ENCODE data around the gene MYO9A.

Gene MYO9A

DNA sequence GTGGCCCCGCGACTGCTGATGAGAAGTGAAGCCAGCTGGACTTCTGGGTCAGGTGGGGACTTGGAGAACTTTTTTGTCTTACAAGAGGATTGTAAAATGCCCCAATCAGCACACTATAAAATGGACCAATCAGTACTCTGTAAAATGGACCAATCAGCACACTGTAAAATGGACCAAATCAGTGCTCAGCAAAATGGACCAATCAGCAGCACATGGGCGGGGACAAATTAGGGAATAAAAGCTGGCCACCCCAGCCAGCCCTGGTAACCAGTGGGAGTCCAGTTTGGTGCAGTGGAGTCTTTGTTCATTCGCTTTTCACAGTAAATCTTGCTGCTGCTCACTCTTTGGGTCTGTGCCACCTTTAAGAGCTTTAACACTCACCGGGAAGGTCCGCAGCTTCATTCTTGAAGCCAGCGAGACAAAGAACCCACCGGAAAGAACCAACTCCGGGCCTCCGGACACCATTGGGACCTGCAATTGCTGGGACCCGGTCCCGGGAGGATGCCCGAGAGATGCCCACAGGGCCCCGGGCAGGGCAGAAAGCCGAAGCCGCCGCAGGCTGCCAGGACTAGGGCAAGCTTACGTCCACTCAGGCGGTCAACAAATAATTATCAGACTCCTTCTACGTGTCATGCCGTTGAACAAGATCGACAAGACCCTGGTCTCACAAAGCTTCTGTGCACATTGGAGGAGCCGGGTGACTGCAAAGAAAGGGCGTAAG is 315.9 kb downstream of the MYO9A start:
- Histone ChIP-seq H3K9ac (ENCODE audit: low read length) (no peak overlapping the region), H3K27ac (ENCODE audit: low read depth, low read length) (no peak overlapping the region), H3K36me3 (ENCODE audit: insufficient read depth, low read length) (no peaks in the 10 kb centered on the region), H3K4me3 (ENCODE audit: low read depth in 1 of 2, low read length in 2 of 2) (no peak overlapping the region), H3K4me1 (ENCODE audit: insufficient read depth, low read length) (no peaks in the 10 kb centered on the region), H3K9me3 (ENCODE audit: low read length) (no peaks in the 10 kb centered on the region), H3K27me3 (ENCODE audit: control insufficient read depth in 1 of 2, insufficient read depth in 2 of 2, low read length in 2 of 2) (no peaks in the 10 kb centered on the region)

DNA sequence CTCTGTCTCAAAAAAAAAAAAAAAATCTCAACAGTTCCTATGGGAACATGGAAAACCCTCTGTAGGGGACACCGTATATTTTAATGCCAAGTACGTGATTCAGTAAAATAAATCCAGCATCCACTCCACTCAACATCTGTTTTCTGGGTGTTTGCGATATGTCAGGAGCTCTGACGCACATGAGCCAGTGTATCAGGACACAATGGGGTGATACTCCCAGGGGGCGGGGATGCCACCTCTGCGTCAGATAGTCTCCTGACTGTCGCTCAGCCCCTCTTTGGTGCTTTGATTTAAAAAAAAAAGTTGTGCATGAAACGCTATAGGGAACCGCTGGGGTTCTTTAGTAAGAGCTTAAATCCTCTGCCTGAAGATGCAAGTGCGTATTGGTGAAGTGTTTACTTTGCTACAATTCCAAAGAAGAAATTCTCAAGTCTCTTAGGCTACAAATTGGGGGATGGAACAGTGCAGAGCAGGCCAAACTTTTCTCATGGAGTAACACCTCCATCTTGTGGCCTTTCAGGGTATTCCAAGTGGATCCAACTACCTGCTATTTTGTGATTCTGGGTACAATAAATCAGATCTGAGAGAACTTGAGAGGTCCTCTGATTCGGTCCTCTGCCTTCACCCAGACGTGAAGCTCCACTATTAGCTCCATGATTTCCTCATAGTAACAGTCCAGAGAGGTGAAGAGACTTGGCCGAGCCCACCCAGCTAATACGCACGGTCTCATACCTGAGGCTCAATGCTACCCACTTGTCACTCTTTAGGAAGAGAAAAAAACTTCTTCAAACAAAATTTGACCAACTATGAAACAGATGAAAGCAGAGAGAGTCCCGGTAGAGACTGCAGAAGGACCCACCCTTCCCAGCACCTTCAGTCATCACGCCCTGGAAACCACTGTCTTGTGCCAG is 316.9 kb downstream of the MYO9A start:
- no peak overlapping the region for H3K4me3 ChIP-seq (ENCODE audit: low read depth in 1 of 2, low read length in 2 of 2)
- H3K4me1 ChIP-seq (ENCODE audit: insufficient read depth, low read length): no peaks in the 10 kb centered on the region
- no peak overlapping the region for H3K9ac ChIP-seq (ENCODE audit: low read length)
- no peak overlapping the region for H3K27ac ChIP-seq (ENCODE audit: low read depth, low read length)
- H3K27me3 ChIP-seq (ENCODE audit: control insufficient read depth in 1 of 2, insufficient read depth in 2 of 2, low read length in 2 of 2): no peaks in the 10 kb centered on the region
- H3K9me3 ChIP-seq (ENCODE audit: low read length): no peaks in the 10 kb centered on the region
- H3K36me3 ChIP-seq (ENCODE audit: insufficient read depth, low read length): no peaks in the 10 kb centered on the region

- no peak overlapping the region for H3K9ac ChIP-seq (ENCODE audit: low read length)
- H3K4me3 ChIP-seq (ENCODE audit: low read depth in 1 of 2, low read length in 2 of 2): no peak overlapping the region
- H3K27ac ChIP-seq (ENCODE audit: low read depth, low read length): no peak overlapping the region
- no peaks in the 10 kb centered on the region for H3K36me3 ChIP-seq (ENCODE audit: insufficient read depth, low read length)
- H3K4me1 ChIP-seq (ENCODE audit: insufficient read depth, low read length): no peaks in the 10 kb centered on the region
- no peaks in the 10 kb centered on the region for H3K27me3 ChIP-seq (ENCODE audit: control insufficient read depth in 1 of 2, insufficient read depth in 2 of 2, low read length in 2 of 2)
- no peaks in the 10 kb centered on the region for H3K9me3 ChIP-seq (ENCODE audit: low read length)
These were observed 317.8 kb downstream of the MYO9A start for GRCh38 chr15:71800190-71800589.

- Histone ChIP-seq H3K4me3 (ENCODE audit: low read depth in 1 of 2, low read length in 2 of 2) (no peak overlapping the region), H3K36me3 (ENCODE audit: insufficient read depth, low read length) (no peaks in the 10 kb centered on the region), H3K9me3 (ENCODE audit: low read length) (no peaks in the 10 kb centered on the region), H3K9ac (ENCODE audit: low read length) (no peak overlapping the region), H3K4me1 (ENCODE audit: insufficient read depth, low read length) (no peaks in the 10 kb centered on the region), H3K27me3 (ENCODE audit: control insufficient read depth in 1 of 2, insufficient read depth in 2 of 2, low read length in 2 of 2) (no peaks in the 10 kb centered on the region), H3K27ac (ENCODE audit: low read depth, low read length) (no peak overlapping the region)
These were observed 319.3 kb downstream of the MYO9A start for GRCh38 chr15:71798641-71799040.

DNA sequence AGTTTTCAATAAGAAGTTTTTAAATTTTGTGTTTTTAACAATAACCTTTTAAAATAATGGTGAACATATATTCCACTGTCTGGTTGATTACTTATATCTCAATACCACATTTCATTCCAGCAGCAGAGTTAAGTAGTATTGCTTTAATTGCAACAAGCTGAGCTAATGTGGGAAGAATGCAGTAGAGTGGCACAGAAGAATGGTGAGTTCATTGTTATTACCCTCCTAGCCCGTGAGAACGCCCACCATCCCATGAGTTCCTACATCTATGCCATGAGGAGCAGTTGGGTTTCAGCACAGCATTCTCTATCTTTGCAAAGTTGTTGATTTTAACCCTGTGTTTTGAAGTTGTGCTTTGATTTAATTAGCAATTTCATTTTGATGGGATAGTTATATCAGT is 325.4 kb downstream of the MYO9A start:
- Histone ChIP-seq H3K36me3 (ENCODE audit: insufficient read depth, low read length) (no peaks in the 10 kb centered on the region), H3K27ac (ENCODE audit: low read depth, low read length) (no peak overlapping the region), H3K4me3 (ENCODE audit: low read depth in 1 of 2, low read length in 2 of 2) (no peak overlapping the region), H3K9me3 (ENCODE audit: low read length) (no peaks in the 10 kb centered on the region), H3K4me1 (ENCODE audit: insufficient read depth, low read length) (no peaks in the 10 kb centered on the region), H3K27me3 (ENCODE audit: control insufficient read depth in 1 of 2, insufficient read depth in 2 of 2, low read length in 2 of 2) (no peaks in the 10 kb centered on the region), H3K9ac (ENCODE audit: low read length) (no peak overlapping the region)

- H3K9ac ChIP-seq (ENCODE audit: low read length): no peak overlapping the region
- no peak overlapping the region for H3K27ac ChIP-seq (ENCODE audit: low read depth, low read length)
These were observed 326.0 kb downstream of the MYO9A start for GRCh38 chr15:71791975-71792374.

GRCh38 chr15:71790081-71790480 is 327.9 kb downstream of the MYO9A start:
- H3K4me3 ChIP-seq (ENCODE audit: low read depth in 1 of 2, low read length in 2 of 2): no peak overlapping the region
- H3K27ac ChIP-seq (ENCODE audit: low read depth, low read length): no peak overlapping the region
- H3K36me3 ChIP-seq (ENCODE audit: insufficient read depth, low read length): no peaks in the 10 kb centered on the region
- no peak overlapping the region for H3K9ac ChIP-seq (ENCODE audit: low read length)
- H3K4me1 ChIP-seq (ENCODE audit: insufficient read depth, low read length): no peaks in the 10 kb centered on the region
- H3K27me3 ChIP-seq (ENCODE audit: control insufficient read depth in 1 of 2, insufficient read depth in 2 of 2, low read length in 2 of 2): no peaks in the 10 kb centered on the region
- no peaks in the 10 kb centered on the region for H3K9me3 ChIP-seq (ENCODE audit: low read length)

More at GRCh38 chr15:71791975-71792374, 326.0 kb downstream of the MYO9A start:
- Histone ChIP-seq H3K9me3 (ENCODE audit: low read length) (no peaks in the 10 kb centered on the region), H3K36me3 (ENCODE audit: insufficient read depth, low read length) (no peaks in the 10 kb centered on the region), H3K27me3 (ENCODE audit: control insufficient read depth in 1 of 2, insufficient read depth in 2 of 2, low read length in 2 of 2) (no peaks in the 10 kb centered on the region), H3K4me3 (ENCODE audit: low read depth in 1 of 2, low read length in 2 of 2) (no peak overlapping the region), H3K4me1 (ENCODE audit: insufficient read depth, low read length) (no peaks in the 10 kb centered on the region)

GRCh38 chr15:71789616-71790015 is 328.3 kb downstream of the MYO9A start:
- no peaks in the 10 kb centered on the region for H3K27me3 ChIP-seq (ENCODE audit: control insufficient read depth in 1 of 2, insufficient read depth in 2 of 2, low read length in 2 of 2)
- no peaks in the 10 kb centered on the region for H3K9me3 ChIP-seq (ENCODE audit: low read length)
- H3K36me3 ChIP-seq (ENCODE audit: insufficient read depth, low read length): no peaks in the 10 kb centered on the region
- no peak overlapping the region for H3K27ac ChIP-seq (ENCODE audit: low read depth, low read length)
- H3K9ac ChIP-seq (ENCODE audit: low read length): no peak overlapping the region
- no peaks in the 10 kb centered on the region for H3K4me1 ChIP-seq (ENCODE audit: insufficient read depth, low read length)
- no peak overlapping the region for H3K4me3 ChIP-seq (ENCODE audit: low read depth in 1 of 2, low read length in 2 of 2)

DNA sequence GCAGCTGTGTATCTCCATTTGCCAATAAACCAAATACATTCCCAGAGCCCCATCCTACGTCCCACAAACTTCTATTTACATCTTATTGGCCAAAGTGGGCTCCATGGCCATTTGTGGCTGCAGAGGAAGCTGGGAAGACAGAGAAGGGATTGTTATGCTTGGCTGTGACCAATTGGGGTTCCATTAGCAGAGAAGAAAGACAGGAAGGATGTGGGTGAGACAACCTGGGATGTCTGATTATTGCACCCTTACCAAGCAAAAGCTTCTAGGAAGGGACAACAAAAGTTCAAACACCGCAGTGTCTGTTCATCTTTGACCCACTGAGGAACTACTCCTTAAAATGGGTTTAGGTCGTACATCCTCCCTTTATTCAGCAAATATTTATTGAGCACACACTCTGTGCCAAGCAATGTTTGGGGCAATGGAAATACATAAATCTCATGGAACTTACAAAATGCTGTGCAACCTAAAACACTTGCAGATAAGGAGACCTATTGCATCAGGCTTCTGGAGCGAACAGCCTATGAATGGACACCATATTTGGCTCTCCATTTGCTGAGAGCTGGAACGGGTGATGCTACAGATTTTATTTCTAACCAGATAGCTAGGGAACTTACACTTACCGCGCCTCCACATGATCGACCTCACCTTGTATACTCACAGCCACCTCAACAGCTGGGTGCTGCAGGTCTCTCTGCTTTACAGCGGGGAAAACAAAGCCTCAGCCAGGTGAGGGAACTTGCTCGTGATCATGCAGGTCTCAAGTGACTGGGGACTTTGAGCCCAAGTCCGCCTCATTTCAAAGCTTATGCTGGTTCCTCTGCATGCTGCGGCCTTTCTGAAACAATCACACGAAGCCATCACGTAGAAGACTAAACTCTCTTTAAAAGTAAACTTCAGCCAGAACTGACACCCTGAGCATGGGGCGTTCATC is 329.0 kb downstream of the MYO9A start:
- Histone ChIP-seq H3K4me3 (ENCODE audit: low read depth in 1 of 2, low read length in 2 of 2) (no peak overlapping the region), H3K9ac (ENCODE audit: low read length) (no peak overlapping the region), H3K27me3 (ENCODE audit: control insufficient read depth in 1 of 2, insufficient read depth in 2 of 2, low read length in 2 of 2) (no peaks in the 10 kb centered on the region), H3K27ac (ENCODE audit: low read depth, low read length) (no peak overlapping the region), H3K9me3 (ENCODE audit: low read length) (no peaks in the 10 kb centered on the region), H3K36me3 (ENCODE audit: insufficient read depth, low read length) (no peaks in the 10 kb centered on the region), H3K4me1 (ENCODE audit: insufficient read depth, low read length) (no peaks in the 10 kb centered on the region)

DNA sequence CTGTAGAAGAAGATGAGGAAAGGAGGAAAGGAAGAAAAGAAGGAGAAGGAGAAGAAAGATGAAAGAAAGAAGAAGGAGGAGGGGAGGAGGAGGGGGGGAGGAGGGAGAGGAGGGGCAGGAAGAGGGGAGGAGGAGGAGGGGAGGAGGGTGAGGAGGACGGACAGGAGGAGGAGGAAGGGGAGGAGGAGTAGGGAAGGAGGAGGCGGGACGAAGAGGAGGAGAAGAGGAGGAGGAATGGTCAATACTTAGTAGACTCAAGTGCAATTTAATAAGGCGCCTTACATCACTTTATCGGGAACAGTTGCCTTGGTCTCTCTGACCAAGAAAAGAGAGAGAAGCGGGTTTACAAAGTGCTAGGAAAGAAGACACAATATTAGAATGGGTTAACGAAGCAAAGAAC is 331.3 kb downstream of the MYO9A start:
- no peaks in the 10 kb centered on the region for H3K4me1 ChIP-seq (ENCODE audit: insufficient read depth, low read length)
- H3K27ac ChIP-seq (ENCODE audit: low read depth, low read length): no peak overlapping the region

DNA sequence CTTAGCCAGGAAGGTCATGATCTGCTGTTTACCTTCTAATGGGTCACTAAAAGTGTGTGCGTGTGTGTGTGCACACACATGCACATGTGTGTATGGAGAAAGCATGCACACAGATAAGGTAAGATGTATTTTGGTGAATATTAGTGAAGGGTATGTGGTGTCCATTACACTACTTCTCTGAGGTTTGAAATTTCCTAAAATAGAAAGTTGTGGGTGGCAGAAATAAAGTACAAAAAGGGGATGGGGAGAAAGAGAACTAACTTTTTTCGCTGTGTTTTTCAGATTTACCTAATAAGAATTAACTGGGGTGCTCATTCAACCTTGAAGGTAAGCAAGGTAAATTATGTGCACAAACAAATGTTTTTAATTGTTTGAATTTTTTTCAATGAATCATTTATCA is 332.0 kb downstream of the MYO9A start:
- no peaks in the 10 kb centered on the region for H3K36me3 ChIP-seq (ENCODE audit: insufficient read depth, low read length)
- H3K4me3 ChIP-seq (ENCODE audit: low read depth in 1 of 2, low read length in 2 of 2): no peak overlapping the region
- H3K27ac ChIP-seq (ENCODE audit: low read depth, low read length): no peak overlapping the region
- H3K27me3 ChIP-seq (ENCODE audit: control insufficient read depth in 1 of 2, insufficient read depth in 2 of 2, low read length in 2 of 2): no peaks in the 10 kb centered on the region
- no peak overlapping the region for H3K9ac ChIP-seq (ENCODE audit: low read length)
- H3K4me1 ChIP-seq (ENCODE audit: insufficient read depth, low read length): no peaks in the 10 kb centered on the region
- no peaks in the 10 kb centered on the region for H3K9me3 ChIP-seq (ENCODE audit: low read length)

More for the DNA sequence above, 331.3 kb downstream of the MYO9A start:
- H3K4me3 ChIP-seq (ENCODE audit: low read depth in 1 of 2, low read length in 2 of 2): no peak overlapping the region
- H3K36me3 ChIP-seq (ENCODE audit: insufficient read depth, low read length): no peaks in the 10 kb centered on the region
- no peak overlapping the region for H3K9ac ChIP-seq (ENCODE audit: low read length)
- no peaks in the 10 kb centered on the region for H3K9me3 ChIP-seq (ENCODE audit: low read length)
- H3K27me3 ChIP-seq (ENCODE audit: control insufficient read depth in 1 of 2, insufficient read depth in 2 of 2, low read length in 2 of 2): no peaks in the 10 kb centered on the region
